ENCODE results near the gene MLLT3.

DNA sequence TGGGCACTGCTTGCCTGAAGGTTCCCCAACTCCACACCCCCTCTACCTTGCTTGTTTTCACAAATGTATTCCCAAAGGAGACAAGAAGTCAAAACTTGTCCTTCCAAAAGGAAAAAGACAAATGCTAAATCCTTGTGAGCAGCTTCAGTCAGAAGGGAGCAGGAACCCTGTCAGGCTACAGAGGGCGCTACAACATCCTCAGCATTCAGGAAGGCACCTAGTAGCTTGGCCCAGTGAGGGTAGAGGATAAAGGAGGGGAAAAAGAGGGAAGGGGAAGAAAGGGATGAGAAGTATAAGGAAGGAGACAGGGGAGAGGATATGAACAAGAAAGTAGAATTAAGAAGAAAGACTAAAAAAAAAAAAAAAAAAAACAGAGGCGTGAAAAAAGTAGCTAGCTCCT, 97.5 kb downstream of the MLLT3 start:
- TF ChIP-seq, protein P1, sequence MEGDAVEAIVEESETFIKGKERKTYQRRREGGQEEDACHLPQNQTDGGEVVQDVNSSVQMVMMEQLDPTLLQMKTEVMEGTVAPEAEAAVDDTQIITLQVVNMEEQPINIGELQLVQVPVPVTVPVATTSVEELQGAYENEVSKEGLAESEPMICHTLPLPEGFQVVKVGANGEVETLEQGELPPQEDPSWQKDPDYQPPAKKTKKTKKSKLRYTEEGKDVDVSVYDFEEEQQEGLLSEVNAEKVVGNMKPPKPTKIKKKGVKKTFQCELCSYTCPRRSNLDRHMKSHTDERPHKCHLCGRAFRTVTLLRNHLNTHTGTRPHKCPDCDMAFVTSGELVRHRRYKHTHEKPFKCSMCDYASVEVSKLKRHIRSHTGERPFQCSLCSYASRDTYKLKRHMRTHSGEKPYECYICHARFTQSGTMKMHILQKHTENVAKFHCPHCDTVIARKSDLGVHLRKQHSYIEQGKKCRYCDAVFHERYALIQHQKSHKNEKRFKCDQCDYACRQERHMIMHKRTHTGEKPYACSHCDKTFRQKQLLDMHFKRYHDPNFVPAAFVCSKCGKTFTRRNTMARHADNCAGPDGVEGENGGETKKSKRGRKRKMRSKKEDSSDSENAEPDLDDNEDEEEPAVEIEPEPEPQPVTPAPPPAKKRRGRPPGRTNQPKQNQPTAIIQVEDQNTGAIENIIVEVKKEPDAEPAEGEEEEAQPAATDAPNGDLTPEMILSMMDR (IDR thresholded peaks at IDR 0.05): no peak
- TF ChIP-seq POLR2A (IDR thresholded peaks at IDR 0.05) (no peak), POLR2AphosphoS5 (IDR thresholded peaks at IDR 0.05) (no peak)
